Esophagus squamous epithelium (tissue), 5 donors: Measurements from ENCODE around the gene TMEM272. TPM values are rescaled to one million over a fixed set of nuclear protein-coding genes. Genes with fewer than 3 reads are reported as not detected.

ENCODE experiments used
- DNase-seq: peaks from one replicate; lab custom pipeline; 2025; lab: John Stamatoyannopoulos, UW
- H3K27ac ChIP-seq, 4 donors: fragments of 200-600 bp; sonication (generic); one replicate each; pipeline ENCODE4 v1.5.1; 2016 to 2019; ENCODE audit warnings: mild to moderate bottlenecking in 1 of 4
- H3K27me3 ChIP-seq, 4 donors: fragments of 200-600 bp; sonication (generic); 1 replicate in 3 of 4; 2 replicates in 1 of 4; pipeline versions ENCODE4 v1.5.1 to v1.6.0; 2017 to 2021; ENCODE audit warnings: antibody characterized with exemption in 1 of 4
- H3K36me3 ChIP-seq, 3 donors: fragments of 200-600 bp; sonication (generic); one replicate each; pipeline ENCODE4 v1.5.1; 2016 to 2019
- H3K4me1 ChIP-seq, 3 donors: fragments of 200-600 bp; sonication (generic); one replicate each; pipeline ENCODE4 v1.5.1; 2017 to 2019
- H3K4me3 ChIP-seq, 4 donors: fragments of 200-600 bp; sonication (generic); 1 replicate in 3 of 4; 2 replicates in 1 of 4; pipeline ENCODE4 v1.5.1; 2016 to 2019; ENCODE audit warnings: mild to moderate bottlenecking in 2 of 4, moderate library complexity in 1 of 4
- H3K9me3 ChIP-seq, 3 donors: fragments of 200-600 bp; sonication (generic); one replicate each; pipeline ENCODE4 v1.5.1; 2016 to 2019
- POLR2A ChIP-seq, 4 donors: fragments of 450-650 bp; IDR thresholded peaks; one replicate each; pipeline ENCODE4 v1.6.1; 2017; ENCODE audit warnings: antibody characterized with exemption in 4 of 4, mild to moderate bottlenecking in 4 of 4, moderate library complexity in 3 of 4
- WGBS, 2 donors: methylation state at CpG; one replicate each; pipeline ENCODE4 v1.1.5; 2018; 5-methylcytosine and 5-hydroxymethylcytosine counted together
- intact Hi-C: fragments of 100-400 bp; cut with DNase I; formaldehyde crosslinking; loops from one replicate; pipeline ENCODE4 v1.15.0; 2022
- total RNA-seq, 4 donors: library from RNA; depleted of rRNA; stranded (reverse); fragments of >200 nt; gene quantifications; one replicate each; pipeline ENCODE4 v1.1.0, GENCODE V29; 2016
- TF ChIP-seq, protein P1 (sequence below), 6 experiments: fragments of 450-650 bp in 4 of 6; fragments of 200-600 bp in 2 of 6; sonication (generic) in 2 of 6; IDR thresholded peaks; one replicate each; pipeline ENCODE4 v1.5.1; 2016 to 2019; ENCODE audit warnings: antibody characterized with exemption in 6 of 6, mild to moderate bottlenecking in 4 of 6, moderate library complexity in 4 of 6
- donor health status: DM: yes; HTN: yes; CAD: no.

Gene TMEM272
- total RNA-seq, 4 donors from 2014 or later: not detected

DNA sequence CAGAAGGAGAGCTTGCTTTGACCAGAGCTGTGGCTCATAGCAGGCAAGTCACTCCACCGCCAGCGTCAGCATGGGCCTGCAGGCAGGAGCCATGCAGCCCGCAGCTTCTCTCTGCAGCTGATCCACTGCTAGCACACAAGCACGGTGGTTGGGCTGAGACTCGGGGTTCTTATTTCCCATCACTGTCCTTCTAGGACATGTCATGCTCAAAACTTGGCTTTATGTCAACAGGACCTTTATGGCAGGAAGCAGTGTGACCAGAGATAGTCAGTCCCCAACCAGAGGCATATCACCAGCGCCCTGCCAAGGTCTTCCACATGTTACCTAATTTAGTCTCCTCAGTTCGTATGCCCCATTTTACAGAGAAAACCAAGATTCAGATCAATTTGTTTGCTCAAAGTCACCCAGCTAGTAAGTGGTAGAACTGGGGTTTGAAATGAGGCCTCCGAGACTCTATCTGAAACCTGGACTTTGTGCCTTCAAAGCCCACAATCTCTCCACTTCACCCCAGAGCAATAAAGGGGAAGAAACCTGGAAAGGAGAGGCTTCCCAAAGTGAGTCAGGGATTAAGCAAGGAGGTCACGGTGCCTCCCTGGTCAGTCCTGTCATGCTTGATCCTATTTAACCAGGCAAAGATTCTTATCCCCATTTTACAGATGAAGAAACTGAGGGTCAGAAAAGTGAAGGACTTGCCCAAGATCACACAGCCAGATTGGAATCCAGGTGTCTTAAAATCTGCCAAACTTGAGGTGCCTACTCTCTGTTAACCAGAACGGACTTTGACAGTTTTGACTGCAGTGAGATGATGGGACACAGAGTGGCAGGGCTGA, 5.1 kb downstream of the TMEM272 start:
- H3K36me3 ChIP-seq: no peaks in the 10 kb centered on the region
- TF ChIP-seq, protein P1, sequence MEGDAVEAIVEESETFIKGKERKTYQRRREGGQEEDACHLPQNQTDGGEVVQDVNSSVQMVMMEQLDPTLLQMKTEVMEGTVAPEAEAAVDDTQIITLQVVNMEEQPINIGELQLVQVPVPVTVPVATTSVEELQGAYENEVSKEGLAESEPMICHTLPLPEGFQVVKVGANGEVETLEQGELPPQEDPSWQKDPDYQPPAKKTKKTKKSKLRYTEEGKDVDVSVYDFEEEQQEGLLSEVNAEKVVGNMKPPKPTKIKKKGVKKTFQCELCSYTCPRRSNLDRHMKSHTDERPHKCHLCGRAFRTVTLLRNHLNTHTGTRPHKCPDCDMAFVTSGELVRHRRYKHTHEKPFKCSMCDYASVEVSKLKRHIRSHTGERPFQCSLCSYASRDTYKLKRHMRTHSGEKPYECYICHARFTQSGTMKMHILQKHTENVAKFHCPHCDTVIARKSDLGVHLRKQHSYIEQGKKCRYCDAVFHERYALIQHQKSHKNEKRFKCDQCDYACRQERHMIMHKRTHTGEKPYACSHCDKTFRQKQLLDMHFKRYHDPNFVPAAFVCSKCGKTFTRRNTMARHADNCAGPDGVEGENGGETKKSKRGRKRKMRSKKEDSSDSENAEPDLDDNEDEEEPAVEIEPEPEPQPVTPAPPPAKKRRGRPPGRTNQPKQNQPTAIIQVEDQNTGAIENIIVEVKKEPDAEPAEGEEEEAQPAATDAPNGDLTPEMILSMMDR (IDR thresholded peaks at IDR 0.05): no peak
- WGBS, 2 donors: 79 to 86% methylated on average over 4 to 9 of the region's 10 CpGs
- no peak overlapping the region for H3K27ac ChIP-seq
- peaks cover 0 to 2% (median under 1%) of the 10 kb centered on the region in 3 donors for H3K4me1 ChIP-seq
- DNase-seq: no peak
- no peaks in the 10 kb centered on the region for H3K9me3 ChIP-seq
- intact Hi-C loops: no loop called here
- H3K27me3 ChIP-seq: peaks cover 0 to 40% (median 0%) of the 10 kb centered on the region in 4 donors
- no peak overlapping the region for H3K4me3 ChIP-seq

DNA sequence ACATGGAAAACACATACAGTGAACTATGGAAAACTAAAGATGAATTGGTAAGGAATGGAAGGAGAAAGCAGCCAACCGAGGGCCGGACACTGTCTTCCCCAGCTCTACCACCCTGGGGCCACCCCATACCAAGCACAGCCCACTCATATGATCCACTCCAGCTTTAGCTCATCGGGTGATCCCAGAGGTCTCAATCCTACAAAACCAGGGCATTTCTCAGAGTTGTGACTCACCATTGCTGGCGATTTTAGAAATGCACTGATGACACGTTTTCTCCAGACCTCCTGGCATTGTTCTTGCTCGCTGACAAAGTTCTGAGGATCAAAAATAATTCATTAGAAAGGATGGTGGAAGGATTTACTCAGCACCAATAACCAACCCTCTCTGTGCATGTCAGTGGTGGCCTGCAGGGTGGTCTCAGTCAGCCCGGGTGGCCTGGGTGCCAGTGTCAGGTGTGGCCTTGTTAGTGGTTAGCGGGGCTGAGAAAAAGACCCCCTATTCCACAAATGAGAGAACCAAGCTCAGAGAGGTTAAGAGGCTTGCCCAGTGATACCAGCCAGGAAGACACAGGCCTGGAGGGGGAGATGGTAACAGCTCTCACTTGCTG, 6.6 kb downstream of the TMEM272 start:
- no peaks in the 10 kb centered on the region for H3K9me3 ChIP-seq
- no peak for DNase-seq
- intact Hi-C loops: no loop called here
- H3K27ac ChIP-seq: no peak overlapping the region
- no peaks in the 10 kb centered on the region for H3K4me1 ChIP-seq
- TF ChIP-seq, protein P1 (IDR thresholded peaks at IDR 0.05): no peak
- TF ChIP-seq POLR2A (IDR thresholded peaks at IDR 0.05): no peak
- no peak overlapping the region for H3K4me3 ChIP-seq
- 65 to 79% methylated on average over 7 to 8 of the region's 8 CpGs for WGBS, 2 donors
- peaks cover 0 to 24% (median 0%) of the 10 kb centered on the region in 4 donors for H3K27me3 ChIP-seq
- H3K36me3 ChIP-seq: no peaks in the 10 kb centered on the region

DNA sequence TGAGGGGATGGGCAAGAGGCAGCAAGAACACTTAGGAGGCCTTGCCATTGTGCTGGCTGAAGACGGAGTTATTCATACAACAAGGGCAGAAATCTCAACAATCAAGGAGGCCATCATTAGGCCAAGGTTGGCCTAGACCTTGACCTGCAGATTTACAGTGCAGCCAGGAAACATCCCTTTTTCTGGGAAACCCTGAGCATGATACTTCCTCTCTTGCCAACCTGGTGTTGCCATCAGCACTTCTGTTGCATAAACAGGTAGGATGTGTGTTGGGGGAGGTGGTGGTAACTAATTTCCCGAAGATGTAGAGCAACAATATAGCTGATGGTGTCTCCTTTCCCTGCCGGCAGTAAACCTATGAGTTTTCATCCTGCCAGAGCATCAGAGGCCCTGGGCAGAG, 8.0 kb downstream of the TMEM272 start:
- Histone ChIP-seq H3K4me1 (no peaks in the 10 kb centered on the region), H3K27ac (no peak overlapping the region), H3K9me3 (no peaks in the 10 kb centered on the region), H3K36me3 (no peaks in the 10 kb centered on the region), H3K27me3 (peaks cover 0 to 16% (median 0%) of the 10 kb centered on the region in 4 donors), H3K4me3 (no peak overlapping the region)
- WGBS, 2 donors: 73 to 93% methylated on average over 3 of the region's 3 CpGs
- TF ChIP-seq, protein P1 (IDR thresholded peaks at IDR 0.05): no peak
- TF ChIP-seq POLR2A (IDR thresholded peaks at IDR 0.05): no peak
- DNase-seq: no peak
- intact Hi-C loops: no loop called here

- peaks cover 0 to 8% (median 0%) of the 10 kb centered on the region in 4 donors for H3K27me3 ChIP-seq
- no peaks in the 10 kb centered on the region for H3K4me1 ChIP-seq
- 45 to 69% methylated on average over 4 of the region's 7 CpGs for WGBS, 2 donors
- no peak for TF ChIP-seq POLR2A (IDR thresholded peaks at IDR 0.05)
- TF ChIP-seq, protein P1 (IDR thresholded peaks at IDR 0.05): no peak
- H3K9me3 ChIP-seq: no peaks in the 10 kb centered on the region
- intact Hi-C loops: no loop called here
- no peak overlapping the region for H3K27ac ChIP-seq
- no peaks in the 10 kb centered on the region for H3K36me3 ChIP-seq
- DNase-seq: no peak
- no peak overlapping the region for H3K4me3 ChIP-seq
These were observed 10.3 kb downstream of the TMEM272 start for GRCh38 chr13:51834581-51835171.

GRCh38 chr13:51833980-51834379, 11.0 kb downstream of the TMEM272 start:
- H3K36me3 ChIP-seq: no peaks in the 10 kb centered on the region
- H3K9me3 ChIP-seq: no peaks in the 10 kb centered on the region
- WGBS, 2 donors: 68 to 83% methylated on average over 7 to 9 of the region's 10 CpGs
- intact Hi-C loops: no loop called here
- no peaks in the 10 kb centered on the region for H3K4me1 ChIP-seq
- H3K4me3 ChIP-seq: no peak overlapping the region
- TF ChIP-seq, protein P1 (IDR thresholded peaks at IDR 0.05): no peak
- no peak for TF ChIP-seq POLR2A (IDR thresholded peaks at IDR 0.05)
- no peak overlapping the region for H3K27ac ChIP-seq
- DNase-seq: no peak
- peaks cover 0 to 2% (median 0%) of the 10 kb centered on the region in 4 donors for H3K27me3 ChIP-seq
